ENCODE measurements around the gene MYOT.

- TF ChIP-seq EZH2 (IDR thresholded peaks at IDR 0.05; ENCODE audit: borderline replicate concordance, low read length) (no peak), CTCF (conservative IDR thresholded peaks at IDR 0.05 in 1 of 2, IDR thresholded peaks at IDR 0.05 in 1 of 2; ENCODE audit: extremely low read depth in 1 of 2, insufficient read depth in 1 of 2, low read depth in 1 of 2, low read length in 2 of 2) (no peak)
Observed at GRCh38 chr5:137923856-137924255, 56.2 kb downstream of the MYOT start.

Data from mammary epithelial cell (primary cell).